H1 (cell line): Measurements from ENCODE around the gene GATD1. TPM values are rescaled to one million over a fixed set of nuclear protein-coding genes. Genes with fewer than 3 reads are reported as not detected.

Source experiments
- CHD7 ChIP-seq: fragments of 300-600 bp; sonication (generic); IDR thresholded peaks from 2 replicates; pipeline ENCODE4 v1.7.1; 2012; ENCODE audit warnings: low read length, moderate library complexity, mild to moderate bottlenecking, inconsistent platforms; ENCODE audit not compliant: insufficient replicate concordance
- SUZ12 ChIP-seq: fragments of 200-600 bp; sonication (generic); IDR thresholded peaks from 2 replicates; pipeline ENCODE4 v1.6.1; 2012; ENCODE audit warnings: mild to moderate bottlenecking, inconsistent platforms, low read length, moderate library complexity, mixed read lengths
- USF2 ChIP-seq: IDR thresholded peaks from 2 replicates; pipeline ENCODE4 v1.6.1; 2011; ENCODE audit warnings: low read length, improper control_type of control experiment
- polyA plus RNA-seq, 7 experiments: library from polyadenylated mRNA; depleted of rRNA in 3 of 7; stranded (reverse) in 5 of 7; unstranded in 2 of 7; fragments of >200 nt in 5 of 7; fragments of 200-250 nt in 2 of 7; gene quantifications; 1 replicate in 5 of 7; 2 replicates in 1 of 7; 4 replicates in 1 of 7; pipeline versions ENCODE4 v1.2.1 to v1.2.3, GENCODE V29; 2011 to 2013; ENCODE audit warnings: missing spikeins in 2 of 7, mixed read lengths in 2 of 7
- total RNA-seq: library from RNA; stranded (reverse); fragmentation: NEBNext Ultra II Directional; extraction: Animal tissue kit (Norgen Biotek cat#: 25700); gene quantifications from 2 replicates; pipeline ENCODE4 v1.2.1, GENCODE V29; 2021

The GATD1 gene
- total and polyA plus RNA-seq, 2 of the 8 experiments (the other 6 are each of a cell fraction or from before 2014, with no cell fraction given): 47.5 to 54.8 TPM

- no peak for TF ChIP-seq SUZ12
- TF ChIP-seq CHD7: no peak
- no peak for TF ChIP-seq USF2
These were observed 10.4 kb downstream of the GATD1 start (continued) for GRCh38 chr11:766936-767210.
